ENCODE data around the gene PTPN2.
"Not testable (repeated sequence)": the region's sequence is repeated elsewhere in the genome, so short reads cannot be mapped to it uniquely, and the experiment has no call there.

GRCh38 chr18:12901208-12901607 is 17.2 kb upstream of the PTPN2 start:
- not testable (repeated sequence) for TF ChIP-seq MAX (IDR thresholded peaks at IDR 0.05); RAD21 (conservative IDR thresholded peaks at IDR 0.05 in 1 of 2, IDR thresholded peaks at IDR 0.05 in 1 of 2); CTCF (IDR thresholded peaks at IDR 0.05); SREBF2 (IDR thresholded peaks at IDR 0.05); EHMT2 (IDR thresholded peaks at IDR 0.05; ENCODE audit: low read depth); HOXA7 (CRISPR knock-in tag; IDR thresholded peaks at IDR 0.05); CEBPB (IDR thresholded peaks at IDR 0.05); RFX5 (IDR thresholded peaks at IDR 0.05); MYC (IDR thresholded peaks at IDR 0.05; ENCODE audit: borderline replicate concordance, low read length)
